ENCODE results near the gene ATP8A2. TPM values are rescaled to one million over a fixed set of nuclear protein-coding genes. Genes with fewer than 3 reads are reported as not detected.

Gene ATP8A2
- total RNA-seq, 2 donors from 2014 or later, result 0.41 to 1.6 TPM

DNA sequence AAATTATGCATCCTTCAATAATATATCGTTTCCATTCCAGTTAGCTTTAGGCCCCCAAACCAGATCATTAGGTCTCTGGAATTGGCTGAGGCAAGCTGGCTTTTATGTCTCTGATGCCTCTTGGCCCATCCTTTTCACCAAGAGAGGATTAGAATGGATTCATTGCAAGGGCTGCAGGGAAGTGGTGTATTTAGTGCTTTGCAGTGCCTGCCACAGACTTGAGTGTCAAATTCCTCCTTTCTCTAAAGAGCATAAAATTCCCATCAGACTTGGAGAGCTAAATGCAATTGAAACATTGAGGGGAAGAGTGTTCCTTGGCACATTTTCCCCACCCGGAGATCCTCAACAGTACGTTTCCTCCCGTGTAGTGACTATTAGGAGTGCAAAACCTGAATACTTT lies 302.6 kb downstream of the ATP8A2 start:
- TF ChIP-seq, protein P1, sequence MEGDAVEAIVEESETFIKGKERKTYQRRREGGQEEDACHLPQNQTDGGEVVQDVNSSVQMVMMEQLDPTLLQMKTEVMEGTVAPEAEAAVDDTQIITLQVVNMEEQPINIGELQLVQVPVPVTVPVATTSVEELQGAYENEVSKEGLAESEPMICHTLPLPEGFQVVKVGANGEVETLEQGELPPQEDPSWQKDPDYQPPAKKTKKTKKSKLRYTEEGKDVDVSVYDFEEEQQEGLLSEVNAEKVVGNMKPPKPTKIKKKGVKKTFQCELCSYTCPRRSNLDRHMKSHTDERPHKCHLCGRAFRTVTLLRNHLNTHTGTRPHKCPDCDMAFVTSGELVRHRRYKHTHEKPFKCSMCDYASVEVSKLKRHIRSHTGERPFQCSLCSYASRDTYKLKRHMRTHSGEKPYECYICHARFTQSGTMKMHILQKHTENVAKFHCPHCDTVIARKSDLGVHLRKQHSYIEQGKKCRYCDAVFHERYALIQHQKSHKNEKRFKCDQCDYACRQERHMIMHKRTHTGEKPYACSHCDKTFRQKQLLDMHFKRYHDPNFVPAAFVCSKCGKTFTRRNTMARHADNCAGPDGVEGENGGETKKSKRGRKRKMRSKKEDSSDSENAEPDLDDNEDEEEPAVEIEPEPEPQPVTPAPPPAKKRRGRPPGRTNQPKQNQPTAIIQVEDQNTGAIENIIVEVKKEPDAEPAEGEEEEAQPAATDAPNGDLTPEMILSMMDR (IDR thresholded peaks at IDR 0.05), result no peak
- H3K36me3 ChIP-seq, result no peaks in the 10 kb centered on the region
- H3K27ac ChIP-seq, result no peak overlapping the region
- no peaks in the 10 kb centered on the region for H3K27me3 ChIP-seq (replicated peaks; ENCODE audit: insufficient read depth)
- no peaks in the 10 kb centered on the region for H3K4me1 ChIP-seq (ENCODE audit: control insufficient read depth in 1 of 2, low read depth in 2 of 2)
- no peak for ATAC-seq (ENCODE audit: insufficient number of reproducible peaks, low FRiP score, low read depth)
- no peaks in the 10 kb centered on the region for H3K9me3 ChIP-seq
- no peak for DNase-seq (ENCODE audit: low spot score)
- H3K4me3 ChIP-seq, result no peak overlapping the region

GRCh38 chr13:25675060-25675459 lies 303.3 kb downstream of the ATP8A2 start:
- ATAC-seq (ENCODE audit: insufficient number of reproducible peaks, low FRiP score, low read depth), result no peak
- Histone ChIP-seq H3K36me3 (no peaks in the 10 kb centered on the region), H3K4me1 (ENCODE audit: control insufficient read depth in 1 of 2, low read depth in 2 of 2) (no peaks in the 10 kb centered on the region)

DNA sequence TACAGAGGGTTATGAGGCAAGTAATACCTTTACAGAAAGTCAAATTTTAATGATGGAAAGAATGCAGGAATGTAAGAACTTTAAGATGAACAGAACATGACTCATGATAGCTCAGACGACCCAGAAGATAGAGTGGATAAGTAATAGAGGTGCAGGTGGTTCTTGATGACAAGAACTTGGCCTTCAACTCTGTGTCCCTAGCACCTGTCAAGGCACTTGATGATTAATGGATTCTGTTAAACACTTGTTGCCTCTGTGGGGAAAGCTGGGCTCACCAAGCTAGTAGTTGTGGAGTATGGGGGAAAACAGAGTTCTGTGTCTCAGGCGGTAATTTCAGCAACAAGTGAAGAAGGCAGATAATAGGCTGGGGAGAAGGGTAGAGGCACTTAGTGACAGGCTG lies 306.2 kb downstream of the ATP8A2 start:
- H3K27ac ChIP-seq, result no peak overlapping the region
- ATAC-seq (ENCODE audit: insufficient number of reproducible peaks, low FRiP score, low read depth) (no peak), DNase-seq (ENCODE audit: low spot score) (no peak)
- no peaks in the 10 kb centered on the region for H3K36me3 ChIP-seq
- H3K27me3 ChIP-seq (replicated peaks; ENCODE audit: insufficient read depth), result no peaks in the 10 kb centered on the region
- H3K4me1 ChIP-seq (ENCODE audit: control insufficient read depth in 1 of 2, low read depth in 2 of 2), result no peaks in the 10 kb centered on the region
- no peaks in the 10 kb centered on the region for H3K9me3 ChIP-seq
- no peak overlapping the region for H3K4me3 ChIP-seq
- TF ChIP-seq, protein P1 (IDR thresholded peaks at IDR 0.05), result no peak

More at GRCh38 chr13:25675060-25675459, 303.3 kb downstream of the ATP8A2 start:
- DNase-seq (ENCODE audit: low spot score), result no peak
- Histone ChIP-seq H3K27me3 (replicated peaks; ENCODE audit: insufficient read depth) (no peaks in the 10 kb centered on the region), H3K4me3 (no peak overlapping the region), H3K27ac (no peak overlapping the region), H3K9me3 (no peaks in the 10 kb centered on the region)
- TF ChIP-seq, protein P1 (IDR thresholded peaks at IDR 0.05), result no peak

DNA sequence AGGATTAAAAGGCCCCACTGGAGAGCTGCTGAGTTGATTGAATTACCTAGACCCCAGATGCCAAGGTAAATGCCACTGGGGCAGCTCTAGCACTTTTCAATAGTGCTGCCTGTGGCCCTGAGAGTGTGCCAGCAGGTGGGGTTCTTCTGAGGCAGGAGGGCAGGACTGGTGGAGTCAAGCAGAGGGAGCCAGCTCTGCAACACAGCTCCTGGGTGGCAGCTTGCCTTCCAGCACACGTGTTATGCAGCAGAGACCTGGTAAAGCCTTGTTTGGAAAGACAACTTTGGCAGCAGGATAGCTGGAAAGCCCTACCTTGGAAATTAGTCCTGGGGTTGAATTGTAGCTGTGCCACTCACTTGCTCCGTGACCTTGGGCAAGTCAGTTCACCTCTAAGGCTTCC lies 306.6 kb downstream of the ATP8A2 start:
- no peaks in the 10 kb centered on the region for H3K36me3 ChIP-seq
- no peak overlapping the region for H3K27ac ChIP-seq
- no peaks in the 10 kb centered on the region for H3K27me3 ChIP-seq (replicated peaks; ENCODE audit: insufficient read depth)
- no peak for DNase-seq (ENCODE audit: low spot score)
- ATAC-seq (ENCODE audit: insufficient number of reproducible peaks, low FRiP score, low read depth), result no peak
- TF ChIP-seq, protein P1 (IDR thresholded peaks at IDR 0.05), result no peak
- no peaks in the 10 kb centered on the region for H3K4me1 ChIP-seq (ENCODE audit: control insufficient read depth in 1 of 2, low read depth in 2 of 2)
- no peaks in the 10 kb centered on the region for H3K9me3 ChIP-seq
- H3K4me3 ChIP-seq, result no peak overlapping the region

GRCh38 chr13:25679159-25679558 lies 307.4 kb downstream of the ATP8A2 start:
- no peak overlapping the region for H3K27ac ChIP-seq
- no peaks in the 10 kb centered on the region for H3K36me3 ChIP-seq
- H3K9me3 ChIP-seq, result no peaks in the 10 kb centered on the region
- no peak overlapping the region for H3K4me3 ChIP-seq
- DNase-seq (ENCODE audit: low spot score) (no peak), ATAC-seq (ENCODE audit: insufficient number of reproducible peaks, low FRiP score, low read depth) (no peak)
- no peaks in the 10 kb centered on the region for H3K27me3 ChIP-seq (replicated peaks; ENCODE audit: insufficient read depth)
- H3K4me1 ChIP-seq (ENCODE audit: control insufficient read depth in 1 of 2, low read depth in 2 of 2), result peaks cover 0 to 3% of the 10 kb centered on the region in 2 donors
- TF ChIP-seq, protein P1 (IDR thresholded peaks at IDR 0.05), result no peak
